ENCODE measurements around the gene RXRA. TPM values are rescaled to one million over a fixed set of nuclear protein-coding genes. Genes with fewer than 3 reads are reported as not detected.

Gene RXRA
- total RNA-seq, 1 donor from 2014 or later: 23.3 TPM

DNA sequence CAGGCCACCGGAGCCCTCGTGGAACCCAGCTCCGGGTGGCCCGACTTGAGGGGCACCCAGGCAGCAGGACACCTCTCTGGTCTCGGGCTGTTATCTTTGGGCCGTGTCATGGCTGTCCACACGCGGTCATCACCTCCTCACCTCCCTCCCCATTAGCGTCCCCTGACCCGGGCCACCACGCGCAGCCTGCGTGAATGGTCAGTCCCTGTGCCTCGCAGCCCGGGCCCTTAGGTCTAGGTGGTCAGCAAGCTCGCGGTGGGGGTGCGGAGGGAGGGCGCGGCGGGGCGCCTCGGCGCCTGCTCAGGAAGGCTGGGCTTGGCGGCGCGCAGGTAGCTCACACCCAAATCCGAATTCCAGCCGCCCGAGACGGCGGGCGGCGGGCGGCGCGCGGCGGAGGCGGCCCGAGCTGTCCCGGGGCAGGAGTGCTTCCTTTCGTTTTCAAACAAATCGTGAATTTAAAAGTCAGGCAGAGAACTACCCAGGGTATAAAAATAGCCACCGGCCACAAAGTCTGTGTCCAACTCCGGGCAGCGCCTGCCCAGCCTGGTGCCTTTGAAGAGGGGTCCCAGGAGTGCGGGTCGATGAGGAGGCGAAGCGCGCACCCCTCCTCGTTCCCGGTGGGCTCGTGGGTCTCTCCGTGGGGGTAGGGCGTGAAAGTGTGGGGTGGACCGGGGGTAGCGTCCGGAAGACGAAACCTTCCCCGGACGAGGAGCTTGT lies 1.0 kb upstream of the RXRA start:
- peak; percentile 47 for DNase-seq

- DNase-seq: peak; percentile 51
These were observed 708 bp downstream of the RXRA start for GRCh38 chr9:134326724-134327601.

GRCh38 chr9:134327671-134328231 lies 1.5 kb downstream of the RXRA start:
- no peak for DNase-seq

GRCh38 chr9:134328341-134328840 lies 2.1 kb downstream of the RXRA start:
- no peak for DNase-seq

DNA sequence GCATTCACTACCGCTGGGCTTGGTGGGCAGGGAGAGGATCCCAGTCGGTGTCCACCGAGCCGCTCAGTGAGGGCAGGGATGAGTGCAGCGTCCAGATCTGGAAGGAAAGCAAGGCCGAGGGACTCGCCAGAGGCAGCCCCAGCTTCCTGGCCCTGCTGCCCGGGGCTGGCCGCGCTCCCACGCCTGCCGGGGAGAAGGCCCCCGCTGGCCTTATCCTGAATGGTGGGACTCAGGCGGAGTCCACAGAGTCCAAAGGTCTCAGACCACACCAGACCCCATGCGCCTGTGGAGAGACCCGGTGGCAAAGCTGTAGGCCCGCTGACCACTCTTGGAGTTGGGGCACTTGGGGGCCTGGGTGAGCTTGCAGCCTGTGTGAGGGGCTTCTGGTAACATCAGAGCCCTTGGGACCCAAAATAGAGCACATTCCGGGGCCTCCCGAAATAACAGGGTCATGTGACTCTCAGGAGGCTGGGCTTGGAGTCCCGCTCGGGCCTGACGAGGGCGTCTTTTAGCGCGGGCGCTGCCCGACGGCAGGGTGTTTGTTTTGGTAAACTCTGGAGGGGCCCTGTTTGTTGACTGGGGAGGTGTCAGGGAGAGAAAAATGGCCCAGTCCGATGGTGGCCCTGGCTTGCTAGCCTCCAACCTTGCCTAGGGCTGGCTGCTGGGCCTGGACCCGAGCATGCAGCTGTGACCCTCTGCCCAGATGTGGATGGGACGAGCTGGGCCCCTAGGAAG lies 2.8 kb downstream of the RXRA start:
- no peak for DNase-seq

- no peak for DNase-seq
These were observed 3.3 kb downstream of the RXRA start for GRCh38 chr9:134329576-134329855.

- no peak for DNase-seq
These were observed 3.6 kb downstream of the RXRA start for GRCh38 chr9:134329886-134330285.

DNA sequence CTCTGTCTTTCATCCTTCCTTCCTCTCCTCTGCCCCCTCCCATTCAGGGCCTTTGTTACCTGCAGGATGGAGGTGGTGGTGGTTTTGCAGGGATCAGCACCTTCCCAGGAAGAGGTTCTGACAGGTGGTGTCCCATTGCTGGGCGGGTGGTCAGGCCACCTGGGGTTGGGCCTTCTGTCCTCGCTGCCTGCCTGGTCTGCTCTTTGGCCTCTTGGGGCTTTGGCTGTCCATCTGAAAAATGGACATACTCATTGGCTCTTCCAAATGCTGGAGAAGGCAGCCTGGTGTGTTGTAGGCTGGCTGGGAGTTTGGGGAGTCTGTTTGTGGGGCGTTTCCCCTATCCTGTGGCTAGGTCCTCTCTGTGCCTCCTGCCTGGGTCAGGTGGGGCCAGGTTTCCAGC lies 4.3 kb downstream of the RXRA start:
- no peak for DNase-seq

DNA sequence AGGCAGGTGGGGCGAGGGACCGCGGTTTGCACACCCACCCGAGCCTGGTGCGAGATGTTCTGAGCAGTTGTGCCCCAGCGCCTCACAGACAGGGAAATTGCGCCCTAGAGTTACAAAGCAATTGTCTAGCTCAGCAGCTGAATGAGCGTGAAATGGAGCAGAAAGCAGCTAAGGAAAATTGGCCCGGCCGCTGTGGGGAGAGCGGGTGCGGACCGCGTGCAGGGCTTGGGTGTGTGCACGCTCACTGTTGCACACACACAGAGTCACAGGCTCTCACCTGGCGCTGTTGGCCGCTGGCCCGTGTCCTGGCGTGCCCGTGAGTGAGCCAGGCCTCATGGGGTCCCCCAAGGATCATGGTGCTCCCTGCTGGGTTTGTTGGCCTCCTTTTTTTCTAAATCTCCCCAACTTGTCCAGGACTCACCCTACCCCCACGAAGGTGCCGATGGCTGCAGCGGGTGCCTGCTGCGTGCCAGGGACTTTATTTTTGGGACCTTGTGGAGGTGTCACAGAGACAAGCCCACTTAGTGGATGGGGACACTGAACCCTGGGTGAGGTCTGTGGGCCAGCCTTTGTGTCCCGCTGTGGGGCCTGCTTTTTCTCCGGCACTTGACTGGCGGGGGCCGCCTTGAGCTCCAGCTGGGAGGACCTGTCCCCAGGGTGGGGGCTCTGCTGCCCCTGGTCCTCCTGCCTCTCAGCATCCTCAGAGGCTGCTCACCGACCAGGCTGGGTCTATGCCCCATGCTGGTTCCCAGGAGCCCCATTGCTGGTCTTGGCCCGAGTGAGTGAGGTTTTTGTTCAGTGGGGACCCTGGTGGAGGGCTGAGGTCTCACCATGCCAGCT lies 5.2 kb downstream of the RXRA start:
- DNase-seq: no peak

DNA sequence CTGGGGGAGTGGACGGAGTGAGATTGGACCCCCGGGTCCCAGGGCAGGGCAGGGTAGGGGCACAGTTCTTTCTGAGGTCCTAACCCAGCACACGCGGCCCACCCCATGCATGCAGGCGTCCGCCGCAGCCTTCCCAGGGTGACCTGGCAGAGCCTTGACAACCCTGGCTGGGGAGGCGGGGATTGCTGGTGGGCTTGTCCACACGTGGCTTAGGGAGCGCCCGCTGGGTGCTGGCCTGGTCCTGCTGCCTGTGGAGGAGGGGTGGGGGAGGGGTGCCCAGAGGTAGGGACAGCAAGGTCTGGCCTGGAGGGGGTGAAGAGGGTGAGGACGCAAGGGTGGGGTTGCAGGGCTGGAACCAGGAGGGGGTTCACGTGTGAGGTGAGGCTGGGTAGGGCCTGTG lies 6.0 kb downstream of the RXRA start:
- DNase-seq: no peak

DNA sequence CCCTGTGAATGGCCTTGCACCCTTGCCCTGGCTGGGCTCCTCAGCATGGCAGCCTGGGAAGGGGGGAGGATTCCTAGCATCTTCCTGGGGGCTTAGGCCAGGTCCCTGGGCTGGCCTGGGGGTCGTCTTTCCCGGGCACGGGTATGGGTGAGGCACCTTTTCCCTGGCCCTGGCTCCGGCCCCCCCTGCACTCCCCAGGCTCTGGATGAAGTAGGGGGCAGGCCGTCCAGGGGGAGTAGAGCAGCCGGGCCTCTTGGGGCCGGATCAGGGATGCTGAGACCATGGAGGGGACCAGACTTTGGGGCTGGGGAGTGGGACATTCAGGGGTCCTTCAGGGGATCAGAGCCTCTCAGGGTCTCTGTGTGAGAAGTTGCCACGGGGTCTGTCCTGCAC lies 6.6 kb downstream of the RXRA start:
- no peak for DNase-seq

- peak; percentile 46 for DNase-seq
These were observed 7.1 kb downstream of the RXRA start for GRCh38 chr9:134333234-134333873.

GRCh38 chr9:134333874-134334581 lies 7.8 kb downstream of the RXRA start:
- no peak for DNase-seq

- no peak for DNase-seq
These were observed 8.8 kb downstream of the RXRA start for GRCh38 chr9:134335061-134335460.

DNA sequence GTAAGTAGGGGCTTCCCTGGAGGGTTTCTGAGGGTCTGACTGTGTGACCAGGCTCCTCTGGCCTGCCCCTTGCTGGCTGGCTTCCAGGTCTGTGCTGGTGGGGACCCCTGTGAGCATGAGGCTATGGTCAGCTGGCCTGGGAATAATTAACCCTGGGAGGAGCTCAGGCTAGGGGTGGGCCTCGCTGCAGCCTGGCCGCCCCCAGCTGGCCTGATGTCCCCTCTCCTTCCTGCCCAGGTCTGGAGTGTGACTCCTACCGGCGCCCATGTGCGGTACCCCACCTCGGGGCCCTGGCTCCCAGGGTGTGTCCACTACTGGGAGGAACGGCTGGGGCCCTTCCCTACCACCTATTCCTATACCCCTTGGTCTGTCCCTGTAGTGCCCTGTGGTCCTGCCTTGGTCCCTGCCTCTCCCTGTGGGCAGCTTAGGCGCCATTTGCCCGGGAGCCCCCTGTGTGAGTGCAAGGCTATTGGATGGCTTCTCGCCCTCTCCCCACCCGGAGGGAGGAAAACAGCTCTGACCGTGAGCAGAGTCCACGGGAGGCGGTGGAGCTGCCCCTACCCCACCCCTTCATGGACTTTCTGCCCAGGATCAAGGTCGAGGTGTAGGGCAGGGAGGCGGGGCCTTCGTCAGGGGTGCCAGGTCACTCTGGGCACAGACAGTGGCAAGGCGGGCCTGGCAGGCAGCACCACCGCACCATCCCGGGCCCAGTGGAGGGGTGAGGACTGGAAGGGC lies 9.4 kb downstream of the RXRA start:
- no peak for DNase-seq

GRCh38 chr9:134336228-134336627 lies 10.0 kb downstream of the RXRA start:
- DNase-seq: no peak

DNA sequence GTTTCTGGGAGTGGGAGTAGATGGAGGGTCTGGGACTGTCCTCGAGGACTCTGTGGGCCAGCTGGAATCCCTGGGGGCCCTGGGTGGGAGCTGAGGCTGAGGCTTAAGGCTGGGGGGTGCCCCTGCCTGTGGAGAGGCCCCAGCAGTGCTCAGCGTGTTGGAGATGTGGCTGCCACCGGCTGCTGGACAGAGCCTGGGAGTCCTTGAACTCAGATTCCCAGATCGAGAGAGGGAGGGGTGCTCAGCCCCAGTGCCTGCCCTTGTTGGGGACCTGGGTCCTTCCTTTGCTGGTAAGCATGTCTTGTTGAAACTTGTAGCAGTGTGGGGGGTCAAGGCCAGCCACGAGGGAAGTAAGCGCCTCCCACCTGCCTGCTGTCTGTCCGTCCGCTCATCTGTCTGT lies 10.7 kb downstream of the RXRA start:
- DNase-seq: no peak

GRCh38 chr9:134337469-134337868 lies 11.2 kb downstream of the RXRA start:
- no peak for DNase-seq

DNA sequence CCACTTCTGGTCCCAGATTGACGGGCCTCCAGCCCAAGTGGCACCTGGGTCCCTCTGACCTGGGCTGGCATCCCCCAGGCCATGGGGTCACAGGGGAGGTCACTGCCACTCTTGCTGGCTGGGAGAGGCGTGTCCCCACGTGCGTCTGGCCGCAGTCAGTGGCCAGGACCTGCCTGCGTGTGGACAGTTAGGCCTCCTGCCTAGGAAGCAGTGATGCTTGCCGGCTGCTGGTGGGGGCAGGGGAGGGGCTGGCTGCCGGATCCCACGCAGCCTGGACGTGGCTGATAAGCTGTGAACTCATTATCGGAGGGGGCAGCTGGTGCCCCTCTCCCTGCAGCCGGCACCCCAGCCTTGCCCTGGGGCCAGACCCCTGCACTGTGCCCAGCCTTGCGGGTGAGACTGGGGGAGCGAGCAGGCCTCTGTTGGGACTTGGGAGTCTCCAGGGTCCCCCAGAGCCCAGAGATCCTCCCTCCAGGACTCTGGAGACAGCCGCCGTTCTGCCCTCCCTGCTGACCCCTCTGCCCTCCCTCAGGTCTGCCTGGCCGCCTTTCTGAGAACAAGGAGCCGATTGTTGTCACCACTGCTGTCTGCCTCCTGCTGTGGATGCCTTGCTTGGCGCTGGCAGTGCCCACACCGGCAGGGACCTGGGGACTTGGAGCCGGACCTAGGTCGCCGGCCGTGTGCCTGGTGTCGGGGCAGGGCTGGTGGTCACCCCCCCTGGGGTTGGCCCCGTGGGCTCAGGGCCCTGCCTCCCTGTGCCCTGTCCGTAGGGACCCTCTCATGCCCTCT lies 12.3 kb downstream of the RXRA start:
- no peak for DNase-seq

Data from dermis blood vessel endothelial cell (primary cell).